Heart left ventricle (tissue), 16 donors: Measurements from ENCODE around the gene POLD4. TPM values are rescaled to one million over a fixed set of nuclear protein-coding genes. Genes with fewer than 3 reads are reported as not detected.
"Not testable (repeated sequence)": the region's sequence is repeated elsewhere in the genome, so short reads cannot be mapped to it uniquely, and the experiment has no call there.

Experiments used
- ATAC-seq, 4 donors: fragments of 200-7000 bp; cut with Tn5 transposase; one replicate each; pipeline ENCODE4 v1.9.1; 2020 to 2022; ENCODE audit warnings: moderate library complexity in 4 of 4, mild to moderate bottlenecking in 3 of 4, moderate number of reproducible peaks in 1 of 4
- DNase-seq, 5 donors: peaks; one replicate each; pipeline ENCODE4 v3.0.0-alpha.2; 2020
- H3K27ac ChIP-seq, 12 donors: fragments of 200-600 bp; sonication (generic) in 4 of 12; one replicate each; pipeline versions ENCODE4 v1.5.0 to v1.8.0; 2016 to 2022; ENCODE audit warnings: mild to moderate bottlenecking in 2 of 12
- H3K27me3 ChIP-seq, 9 donors: fragments of 200-600 bp; sonication (generic) in 2 of 9; one replicate each; pipeline versions ENCODE4 v1.5.1 to v1.8.0; 2016 to 2022; ENCODE audit warnings: mild to moderate bottlenecking in 3 of 9
- H3K36me3 ChIP-seq, 9 donors: fragments of 200-600 bp; sonication (generic) in 2 of 9; one replicate each; pipeline versions ENCODE4 v1.5.0 to v1.8.0; 2018 to 2022; ENCODE audit warnings: mild to moderate bottlenecking in 2 of 9
- H3K4me1 ChIP-seq, 12 donors: fragments of 200-600 bp; sonication (generic) in 4 of 12; one replicate each; pipeline versions ENCODE4 v1.5.0 to v1.8.0; 2016 to 2022; ENCODE audit warnings: mild to moderate bottlenecking in 3 of 12
- H3K4me3 ChIP-seq, 12 donors: fragments of 200-600 bp; sonication (generic) in 4 of 12; one replicate each; pipeline versions ENCODE4 v1.5.0 to v1.8.0; 2017 to 2022; ENCODE audit warnings: mild to moderate bottlenecking in 9 of 12, moderate library complexity in 4 of 12
- H3K9me3 ChIP-seq, 12 donors: fragments of 200-600 bp; sonication (generic) in 4 of 12; one replicate each; pipeline versions ENCODE4 v1.5.0 to v1.8.0; 2016 to 2022; ENCODE audit warnings: mild to moderate bottlenecking in 1 of 12
- CTCF ChIP-seq, 12 donors: fragments of 200-600 bp; sonication (generic) in 4 of 12; IDR thresholded peaks; one replicate each; pipeline versions ENCODE4 v1.5.0 to v1.8.0; 2018 to 2022; ENCODE audit warnings: antibody characterized with exemption in 12 of 12, mild to moderate bottlenecking in 5 of 12
- POLR2A ChIP-seq, 2 donors: fragments of 450-650 bp; IDR thresholded peaks; one replicate each; pipeline ENCODE4 v1.6.1; 2017; ENCODE audit warnings: antibody characterized with exemption in 2 of 2, mild to moderate bottlenecking in 2 of 2, moderate library complexity in 2 of 2
- WGBS, 4 donors: extraction: QIAGEN DNeasy Blood & Tissue Kit in 2 of 4; methylation state at CpG; one replicate each; pipeline versions ENCODE4 v1.1.5 to v1.1.7; 2013 to 2018; 5-methylcytosine and 5-hydroxymethylcytosine counted together
- intact Hi-C, 10 donors: fragments of 100-400 bp; cut with DNase I; formaldehyde crosslinking; loops; one replicate each; pipeline versions ENCODE4 v1.11.1 to v1.14.2; 2022
- long read RNA-seq, 3 donors: library from polyadenylated mRNA; unstranded; transcript quantifications; one replicate each; pipeline ENCODE4 v2.0.0, GENCODE V29; 2020 to 2021
- polyA plus RNA-seq, 2 donors: library from polyadenylated mRNA; stranded (reverse); fragments of 200-250 nt; gene quantifications; one replicate each; pipeline ENCODE4 v1.2.3, GENCODE V29; 2013
- total RNA-seq, 9 donors: library from RNA; depleted of rRNA in 2 of 9; stranded (reverse); fragments of >200 nt in 2 of 9; fragmentation: NEBNext Ultra II Directional in 3 of 9; extraction: Animal tissue kit (Norgen Biotek cat#: 25700) in 3 of 9; gene quantifications; one replicate each; pipeline versions ENCODE4 v1.1.0 to v1.2.4, GENCODE V29; 2016 to 2023
- donor health status: ischemic (EF 13 %, LVEDD 7.1; RV severe dilation, severe dysfunction).
- donor health status: healthy with polysubstance abuse.
- donor health status: DM: no; HTN: yes; CAD: no.
- donor health status: DM: no; HTN: no; CAD: no.
- donor health status: ischemic (EF 25% LVEDD 6.9; RV normal size, moderate dysfunction).
- donor health status: ischemic (EF 25% LVEDD 5.7; RV mildly dilated, moderate dysfunction).
- donor health status: healthy.
- donor health status: DM: yes; HTN: yes; CAD: no.
- donor health status: ischemic (EF 35%, LVEDD 5.7; RV mildly dilated, moderate dysfunction).
- donor health status: nonischemic (EF 11% LVEDD 7.7; RV severe dilation, severe dysfunction).
- donor health status: DM: yes; HTN: yes; CAD: no.
- donor health status: PGD.
- donor health status: ischemic (EF 29% LVEDD 5.4; RV normal size, mild dysfunction).
- donor health status: nonischemic (EF 23%, LVEDD 6.1; RV moderate dilation, normal function).

The POLD4 gene
- total RNA-seq (100 to 1,000 TPM in 1 of 9 donors, 10 to 100 TPM in 8; 36.0 to 131 (median 57.1) TPM), polyA plus RNA-seq (100 to 1,000 TPM in 1 of 2 donors, 10 to 100 TPM in 1; 83.0 to 164 TPM)
- long read RNA-seq, donor 1, transcript POLD4-209 (2 exons, 860 nt) = minor isoform, 20 of 80 reads
- long read RNA-seq, donor 1, transcript POLD4-205 (4 exons, 1,486 nt) = minor isoform, 11 of 80 reads
- long read RNA-seq, donor 1, transcript POLD4-201 (4 exons, 918 nt) = major isoform, 31 of 80 reads
- long read RNA-seq, donor 1, partial matches to known transcripts = 5 of 80 reads
- long read RNA-seq, donor 1, other reads (novel, unspliced or antisense) = 7 of 80 reads
- long read RNA-seq, donor 2, transcript POLD4-209 (2 exons, 860 nt) = minor isoform, 8 of 50 reads
- long read RNA-seq, donor 2, transcript POLD4-201 (4 exons, 918 nt) = major isoform, 29 of 50 reads
- long read RNA-seq, donor 2, partial matches to known transcripts = 0 of 50 reads
- long read RNA-seq, donor 2, other reads (novel, unspliced or antisense) = 2 of 50 reads
- long read RNA-seq, donor 3, transcript POLD4-209 (2 exons, 860 nt) = minor isoform, 20 of 61 reads
- long read RNA-seq, donor 3, transcript POLD4-201 (4 exons, 918 nt) = major isoform, 23 of 61 reads
- long read RNA-seq, donor 3, transcript POLD4-205 (4 exons, 1,486 nt) = minor isoform, 7 of 61 reads
- long read RNA-seq, donor 3, partial matches to known transcripts = 4 of 61 reads
- long read RNA-seq, donor 3, other reads (novel, unspliced or antisense) = 0 of 61 reads

- DNase-seq (peak; percentile 99 to 100 (median 99)), ATAC-seq (peak; percentile 89 to 96 (median 93))
- peak within 1 kb of the TSS; percentile 49 to 97 (median 74) for H3K4me3 ChIP-seq
- peak within 1 kb of the TSS; percentile 92 to 100 (median 99) for H3K27ac ChIP-seq
- H3K36me3 ChIP-seq = no peaks in the 10 kb centered on the region
- WGBS, 4 donors = 0 to 1% (median 1%) methylated on average over 24 to 37 of the region's 37 CpGs
- peaks cover 8 to 83% (median 63%) of the 10 kb centered on the region in 12 donors for H3K4me1 ChIP-seq
- H3K9me3 ChIP-seq = no peaks in the 10 kb centered on the region
- intact Hi-C loops = loop anchor here in 5 of 10 donors (2.0 kb wide), 3 partner anchors 151 to 155 kb away; partner anchors contain the start of genes CDK2AP2 (in 1 of the 5) and PITPNM1 (in 1 of the 5)
- TF ChIP-seq CTCF (IDR thresholded peaks at IDR 0.05) = peak in 1 of 12 donors; percentile 5
- peak in 1 of 2 donors; percentile 84 for TF ChIP-seq POLR2A (IDR thresholded peaks at IDR 0.05)
- H3K27me3 ChIP-seq = no peaks in the 10 kb centered on the region
These were observed at the start of gene POLD4 for GRCh38 chr11:67353317-67354074. Gene POLD4, minus strand, starts transcription at chr11:67353546. Its CDS starts 147 bp downstream, at chr11:67353399.

- H3K27me3 ChIP-seq, H3K9me3 ChIP-seq, ATAC-seq, DNase-seq: not testable (repeated sequence)
- intact Hi-C loops = loop anchor here in 9 of 10 donors (2.0 to 10.0 kb wide), 4 partner anchors 18 to 104 kb away; partner anchors contain the start of genes TMEM134 (in 7 of the 9), CDK2AP2 (in 1 of the 9) and PITPNM1 (in 1 of the 9)
- peaks cover 0 to 49% (median 27%) of the 10 kb centered on the region in 12 donors for H3K4me1 ChIP-seq
- peak overlapping the region in 5 of 12 donors; percentile 3 to 98 (median 51) for H3K27ac ChIP-seq
- H3K36me3 ChIP-seq = peaks cover 0 to 26% (median 16%) of the 10 kb centered on the region in 9 donors
- H3K4me3 ChIP-seq = peak overlapping the region in 1 of 12 donors; percentile 59
- WGBS, 4 donors = 93 to 97% (median 96%) methylated on average over 9 of the region's 9 CpGs
These were observed 49.7 kb upstream of the POLD4 start for GRCh38 chr11:67403085-67403484.

GRCh38 chr11:67402192-67402839 is 49.0 kb upstream of the POLD4 start:
- WGBS, 4 donors = 58 to 64% (median 60%) methylated on average over 19 of the region's 19 CpGs
- not testable (repeated sequence) for H3K27me3 ChIP-seq, H3K9me3 ChIP-seq, ATAC-seq
- Histone ChIP-seq H3K4me1 (peaks cover 0 to 55% (median 30%) of the 10 kb centered on the region in 12 donors), H3K27ac (peak overlapping the region; percentile 91 to 99 (median 97)), H3K4me3 (peak overlapping the region in 10 of 12 donors; percentile 25 to 100 (median 86)), H3K36me3 (peaks cover 0 to 33% (median 23%) of the 10 kb centered on the region in 9 donors)
- peak in 1 of 5 donors; percentile 58 for DNase-seq
- intact Hi-C loops = loop anchor here in 9 of 10 donors (1.0 to 10.0 kb wide), 5 partner anchors 18 to 105 kb away; partner anchors contain the start of genes TMEM134 (in 7 of the 9), CDK2AP2 (in 1 of the 9) and PITPNM1 (in 1 of the 9)

GRCh38 chr11:67401495-67402191 is 48.3 kb upstream of the POLD4 start, which contains the start of gene PPP1CA:
Gene PPP1CA, minus strand, starts transcription at chr11:67401858. Its CDS starts 76 bp downstream, at chr11:67401782.
- peaks cover 0 to 62% (median 34%) of the 10 kb centered on the region in 12 donors for H3K4me1 ChIP-seq
- H3K36me3 ChIP-seq = peaks cover 0 to 40% (median 30%) of the 10 kb centered on the region in 9 donors
- peak within 1 kb of the TSS; percentile 91 to 99 (median 97) for H3K27ac ChIP-seq
- intact Hi-C loops = loop anchor here (1.0 to 10.0 kb wide), 8 partner anchors 19 to 106 kb away; partner anchors contain the start of genes TMEM134 (in 9 of the 10), CDK2AP2 (in 1 of the 10) and PITPNM1 (in 1 of the 10)
- 0 to 3% (median 1%) methylated on average over 12 to 73 of the region's 73 CpGs for WGBS, 4 donors
- ATAC-seq = peak; percentile 70 to 88 (median 86)
- no peaks in the 10 kb centered on the region for H3K9me3 ChIP-seq
- H3K27me3 ChIP-seq = no peaks in the 10 kb centered on the region
- peak within 1 kb of the TSS; percentile 74 to 100 (median 86) for H3K4me3 ChIP-seq
- DNase-seq = peak; percentile 93 to 95 (median 93)
- peak in 10 of 12 donors; percentile 20 to 88 (median 62) for TF ChIP-seq CTCF (IDR thresholded peaks at IDR 0.05)
- TF ChIP-seq POLR2A (IDR thresholded peaks at IDR 0.05) = peak; percentile 33 to 79
